ENCODE data around the gene SLC35B2.
A peak's percentile ranks its signal among the peaks of the same experiment; 100 is the strongest.

SLC35B2 gene

GRCh38 chr6:44258921-44259320, 1.6 kb upstream of the SLC35B2 start:
- DNase-seq, result no peak
- intact Hi-C loops (cut with DNase I), result no loop called here

DNA sequence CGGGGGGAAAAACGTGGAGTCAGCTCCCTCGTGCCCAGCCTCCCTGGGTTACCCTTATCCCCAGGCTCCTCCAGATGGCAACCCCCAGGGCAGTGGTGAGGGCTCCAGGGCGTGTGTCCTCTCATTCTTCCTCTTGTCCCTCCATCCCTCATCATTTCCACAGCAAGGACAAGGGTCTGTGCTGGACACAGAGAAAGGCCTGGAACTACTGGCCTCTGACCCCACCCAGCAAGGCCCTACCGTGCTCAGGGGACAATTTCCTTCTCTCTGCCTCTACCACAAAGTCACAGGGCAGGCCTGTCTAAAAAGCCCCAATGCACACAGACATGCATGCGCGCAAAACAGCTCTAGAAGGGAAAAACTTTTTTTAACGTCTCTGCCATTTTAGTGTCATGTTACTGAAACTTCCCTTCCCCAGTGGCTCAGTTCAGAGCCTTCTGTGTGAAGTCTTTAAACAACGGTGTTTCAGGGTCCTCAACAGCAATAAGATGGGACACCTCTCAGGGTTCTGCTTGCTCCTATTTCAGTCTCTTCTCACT, 1.1 kb upstream of the SLC35B2 start:
- intact Hi-C loops (cut with DNase I), result no loop called here
- no peak for DNase-seq

DNA sequence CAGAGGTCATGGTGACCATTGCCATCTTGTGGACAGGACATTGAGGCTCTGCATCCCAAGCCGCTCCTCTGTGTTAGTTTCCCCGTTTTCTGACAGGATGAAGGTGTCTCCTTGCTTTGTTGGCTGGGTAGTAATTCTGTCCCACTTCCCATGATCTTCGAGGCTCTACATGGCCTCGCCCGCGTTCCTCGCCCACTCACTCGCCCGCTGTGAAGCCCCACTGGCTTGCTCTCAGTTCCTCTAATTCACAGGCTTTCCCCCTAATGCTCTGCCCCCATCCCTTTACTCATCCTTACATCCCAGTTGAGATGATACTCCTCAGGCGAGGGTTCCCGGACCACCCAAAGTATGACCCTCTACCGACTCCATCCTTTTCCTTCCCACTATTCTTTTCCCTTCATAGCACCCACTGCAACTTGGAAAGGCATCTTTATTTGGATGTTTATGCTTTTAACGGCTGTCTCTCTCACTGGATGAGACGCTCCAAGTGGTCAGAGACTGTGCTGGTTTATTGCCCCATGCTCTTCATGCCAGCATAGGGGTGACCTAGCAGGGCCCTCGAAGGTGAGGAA, 511 bp upstream of the SLC35B2 start:
- intact Hi-C loops (cut with DNase I), result no loop called here
- DNase-seq, result no peak

- intact Hi-C loops (cut with DNase I), result no loop called here
- no peak for DNase-seq
Measured at GRCh38 chr6:44256775-44257024, 628 bp downstream of the SLC35B2 start.

DNA sequence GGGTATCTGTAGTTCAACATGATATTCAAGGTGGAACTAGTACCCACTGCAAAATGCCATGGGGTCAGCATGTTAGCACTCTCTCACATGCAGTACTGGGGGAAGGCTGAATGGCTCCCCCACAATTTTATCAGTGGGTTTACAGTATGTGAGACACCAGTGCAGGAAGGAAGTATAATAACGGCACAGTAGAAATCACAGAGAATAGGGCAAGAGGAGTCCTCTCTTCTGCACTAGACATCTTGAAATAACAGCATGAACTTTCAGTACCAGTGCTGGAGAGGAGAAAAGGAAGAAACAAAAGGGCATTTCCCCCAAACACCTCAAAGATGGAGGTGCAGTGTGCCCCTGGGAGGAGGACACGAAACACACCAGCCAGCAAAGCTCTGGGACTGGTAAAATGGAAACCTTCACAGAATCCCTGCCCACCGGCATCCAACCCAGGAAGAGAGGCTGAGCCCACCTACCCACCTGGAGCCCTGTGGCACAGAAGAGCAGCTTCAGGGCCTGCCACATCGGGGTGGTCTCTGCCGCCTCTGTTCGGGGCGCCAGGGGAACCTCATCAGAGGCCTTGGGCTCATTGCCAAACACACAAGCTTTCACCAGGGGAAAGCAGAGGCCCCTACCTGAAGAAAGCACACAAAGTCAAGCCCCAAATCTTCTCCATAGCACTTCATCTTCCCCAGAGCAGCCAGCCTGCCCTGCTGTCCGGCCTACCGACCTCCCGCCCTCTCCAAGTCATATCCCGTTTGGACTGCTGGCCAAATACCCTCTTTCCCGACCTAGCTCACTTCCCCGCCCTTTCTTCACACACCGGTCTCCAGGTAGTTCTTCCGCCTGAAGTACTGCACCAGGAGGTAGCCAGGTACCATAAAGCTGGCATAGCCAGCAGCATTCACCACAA, 1.2 kb downstream of the SLC35B2 start:
- no peak for DNase-seq

GRCh38 chr6:44255105-44255808, 2.1 kb downstream of the SLC35B2 start:
- no peak for DNase-seq
- intact Hi-C loops (cut with DNase I), result no loop called here

More for the DNA sequence above, 1.2 kb downstream of the SLC35B2 start:
- intact Hi-C loops (cut with DNase I), result no loop called here

- intact Hi-C loops (cut with DNase I), result no loop called here
- peak in 1 of 42 donors; percentile 61 for DNase-seq
Measured at GRCh38 chr6:44254191-44255104, 2.9 kb downstream of the SLC35B2 start.

DNA sequence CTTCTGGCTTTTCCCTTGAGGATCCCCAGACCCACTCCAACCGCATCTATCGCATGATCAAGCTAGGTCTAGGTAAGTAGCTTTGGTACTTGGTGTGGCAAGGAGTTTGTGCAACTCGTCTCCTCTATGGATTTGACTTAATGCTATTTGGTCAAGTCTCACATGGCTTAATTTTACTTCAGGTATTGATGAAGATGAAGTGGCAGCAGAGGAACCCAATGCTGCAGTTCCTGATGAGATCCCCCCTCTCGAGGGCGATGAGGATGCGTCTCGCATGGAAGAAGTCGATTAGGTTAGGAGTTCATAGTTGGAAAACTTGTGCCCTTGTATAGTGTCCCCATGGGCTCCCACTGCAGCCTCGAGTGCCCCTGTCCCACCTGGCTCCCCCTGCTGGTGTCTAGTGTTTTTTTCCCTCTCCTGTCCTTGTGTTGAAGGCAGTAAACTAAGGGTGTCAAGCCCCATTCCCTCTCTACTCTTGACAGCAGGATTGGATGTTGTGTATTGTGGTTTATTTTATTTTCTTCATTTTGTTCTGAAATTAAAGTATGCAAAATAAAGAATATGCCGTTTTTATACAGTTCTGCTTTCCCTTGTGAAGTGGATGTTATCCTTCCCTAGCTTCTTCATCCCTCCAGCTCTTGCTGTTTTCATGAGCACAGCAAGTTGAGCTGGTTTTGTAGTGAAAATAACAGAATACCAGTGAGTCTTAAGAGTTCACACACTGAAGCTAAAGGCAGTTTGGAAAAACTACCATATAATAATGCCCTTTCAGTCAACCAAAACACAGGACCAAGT, 3.8 kb downstream of the SLC35B2 start:
- intact Hi-C loops (cut with DNase I), result no loop called here
- peak in 10 of 42 donors; percentile 32 to 75 (median 51) for DNase-seq

DNA sequence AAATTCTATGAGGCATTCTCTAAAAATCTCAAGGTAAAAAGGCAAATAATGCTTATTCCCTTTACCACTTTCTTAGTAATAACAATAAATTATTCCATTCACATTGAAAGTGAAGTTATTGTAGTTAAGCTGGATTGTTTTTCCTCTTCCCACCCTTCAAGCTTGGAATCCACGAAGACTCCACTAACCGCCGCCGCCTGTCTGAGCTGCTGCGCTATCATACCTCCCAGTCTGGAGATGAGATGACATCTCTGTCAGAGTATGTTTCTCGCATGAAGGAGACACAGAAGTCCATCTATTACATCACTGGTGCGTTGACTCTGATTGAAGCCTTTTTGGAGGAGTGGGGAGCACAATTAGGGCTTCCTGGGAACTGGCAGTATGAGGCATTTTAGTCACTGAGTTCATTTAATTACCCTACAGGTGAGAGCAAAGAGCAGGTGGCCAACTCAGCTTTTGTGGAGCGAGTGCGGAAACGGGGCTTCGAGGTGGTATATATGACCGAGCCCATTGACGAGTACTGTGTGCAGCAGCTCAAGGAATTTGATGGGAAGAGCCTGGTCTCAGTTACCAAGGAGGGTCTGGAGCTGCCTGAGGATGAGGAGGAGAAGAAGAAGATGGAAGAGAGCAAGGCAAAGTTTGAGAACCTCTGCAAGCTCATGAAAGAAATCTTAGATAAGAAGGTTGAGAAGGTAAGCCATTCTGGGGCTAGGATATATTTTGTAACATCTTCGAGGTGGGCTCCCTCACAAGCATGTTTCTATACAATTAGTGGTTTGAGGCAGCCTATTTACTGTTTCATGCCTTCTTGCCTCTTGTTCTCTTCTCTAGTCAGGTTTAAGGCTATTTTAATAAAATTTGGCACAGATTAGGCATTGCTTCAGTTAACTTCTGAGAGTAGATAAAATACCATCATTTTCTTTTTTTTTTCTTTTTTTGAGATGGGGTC, 5.5 kb downstream of the SLC35B2 start:
- intact Hi-C loops (cut with DNase I), result no loop called here
- peak in 1 of 42 donors; percentile 27 for DNase-seq

GRCh38 chr6:44250718-44251123, 6.6 kb downstream of the SLC35B2 start:
- DNase-seq, result no peak
- intact Hi-C loops (cut with DNase I), result no loop called here

DNA sequence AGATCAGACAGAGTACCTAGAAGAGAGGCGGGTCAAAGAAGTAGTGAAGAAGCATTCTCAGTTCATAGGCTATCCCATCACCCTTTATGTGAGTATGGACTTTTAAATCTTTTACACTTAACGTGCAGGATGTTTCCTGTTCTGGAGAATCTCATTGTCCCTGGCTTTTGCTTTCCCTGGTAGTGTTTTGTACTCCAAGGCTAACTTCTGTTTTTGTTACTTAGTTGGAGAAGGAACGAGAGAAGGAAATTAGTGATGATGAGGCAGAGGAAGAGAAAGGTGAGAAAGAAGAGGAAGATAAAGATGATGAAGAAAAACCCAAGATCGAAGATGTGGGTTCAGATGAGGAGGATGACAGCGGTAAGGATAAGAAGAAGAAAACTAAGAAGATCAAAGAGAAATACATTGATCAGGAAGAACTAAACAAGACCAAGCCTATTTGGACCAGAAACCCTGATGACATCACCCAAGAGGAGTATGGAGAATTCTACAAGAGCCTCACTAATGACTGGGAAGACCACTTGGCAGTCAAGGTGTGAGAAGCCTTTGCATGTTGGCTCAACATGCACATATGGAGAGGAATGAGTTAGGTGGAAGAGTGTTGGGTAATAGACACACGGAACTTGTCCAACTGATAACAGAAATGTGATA, 7.1 kb downstream of the SLC35B2 start:
- DNase-seq, result no peak
- intact Hi-C loops (cut with DNase I), result no loop called here

DNA sequence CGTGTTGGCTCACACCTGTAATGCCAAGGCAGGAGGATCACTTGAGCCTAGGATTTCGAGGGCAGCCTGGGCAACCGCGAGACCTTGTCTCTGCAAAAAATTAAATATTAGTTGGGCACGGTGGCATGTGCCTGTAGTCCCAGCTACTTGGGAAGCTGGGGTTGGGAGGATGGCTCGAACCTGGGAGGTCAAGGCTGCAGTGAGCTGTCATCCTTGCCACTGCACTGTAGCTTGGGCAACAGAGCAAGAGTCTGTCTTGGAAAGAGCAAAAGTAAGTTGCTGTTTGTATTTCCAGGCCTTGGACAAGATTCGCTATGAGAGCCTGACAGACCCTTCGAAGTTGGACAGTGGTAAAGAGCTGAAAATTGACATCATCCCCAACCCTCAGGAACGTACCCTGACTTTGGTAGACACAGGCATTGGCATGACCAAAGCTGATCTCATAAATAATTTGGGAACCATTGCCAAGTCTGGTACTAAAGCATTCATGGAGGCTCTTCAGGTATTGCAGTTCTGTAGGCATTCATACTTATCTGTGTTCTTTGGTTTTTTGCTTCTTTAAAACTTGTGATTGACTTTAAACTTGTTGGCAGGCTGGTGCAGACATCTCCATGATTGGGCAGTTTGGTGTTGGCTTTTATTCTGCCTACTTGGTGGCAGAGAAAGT, 8.1 kb downstream of the SLC35B2 start:
- peak in 1 of 42 donors; percentile 29 for DNase-seq
- intact Hi-C loops (cut with DNase I), result no loop called here

DNA sequence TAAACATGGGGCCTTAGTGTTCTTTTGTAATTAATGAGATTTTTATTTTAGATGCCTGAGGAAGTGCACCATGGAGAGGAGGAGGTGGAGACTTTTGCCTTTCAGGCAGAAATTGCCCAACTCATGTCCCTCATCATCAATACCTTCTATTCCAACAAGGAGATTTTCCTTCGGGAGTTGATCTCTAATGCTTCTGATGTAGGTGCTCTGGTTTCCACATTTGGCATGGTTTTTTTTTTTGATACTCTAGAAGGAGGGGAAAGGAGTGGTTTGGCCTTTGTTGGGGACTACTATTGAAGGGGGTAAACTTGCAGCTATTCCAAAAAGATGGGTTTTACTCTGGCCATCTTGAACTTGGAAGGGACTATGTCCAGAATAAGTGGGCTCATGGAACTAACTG, 8.7 kb downstream of the SLC35B2 start:
- intact Hi-C loops (cut with DNase I), result no loop called here
- DNase-seq, result no peak

DNA sequence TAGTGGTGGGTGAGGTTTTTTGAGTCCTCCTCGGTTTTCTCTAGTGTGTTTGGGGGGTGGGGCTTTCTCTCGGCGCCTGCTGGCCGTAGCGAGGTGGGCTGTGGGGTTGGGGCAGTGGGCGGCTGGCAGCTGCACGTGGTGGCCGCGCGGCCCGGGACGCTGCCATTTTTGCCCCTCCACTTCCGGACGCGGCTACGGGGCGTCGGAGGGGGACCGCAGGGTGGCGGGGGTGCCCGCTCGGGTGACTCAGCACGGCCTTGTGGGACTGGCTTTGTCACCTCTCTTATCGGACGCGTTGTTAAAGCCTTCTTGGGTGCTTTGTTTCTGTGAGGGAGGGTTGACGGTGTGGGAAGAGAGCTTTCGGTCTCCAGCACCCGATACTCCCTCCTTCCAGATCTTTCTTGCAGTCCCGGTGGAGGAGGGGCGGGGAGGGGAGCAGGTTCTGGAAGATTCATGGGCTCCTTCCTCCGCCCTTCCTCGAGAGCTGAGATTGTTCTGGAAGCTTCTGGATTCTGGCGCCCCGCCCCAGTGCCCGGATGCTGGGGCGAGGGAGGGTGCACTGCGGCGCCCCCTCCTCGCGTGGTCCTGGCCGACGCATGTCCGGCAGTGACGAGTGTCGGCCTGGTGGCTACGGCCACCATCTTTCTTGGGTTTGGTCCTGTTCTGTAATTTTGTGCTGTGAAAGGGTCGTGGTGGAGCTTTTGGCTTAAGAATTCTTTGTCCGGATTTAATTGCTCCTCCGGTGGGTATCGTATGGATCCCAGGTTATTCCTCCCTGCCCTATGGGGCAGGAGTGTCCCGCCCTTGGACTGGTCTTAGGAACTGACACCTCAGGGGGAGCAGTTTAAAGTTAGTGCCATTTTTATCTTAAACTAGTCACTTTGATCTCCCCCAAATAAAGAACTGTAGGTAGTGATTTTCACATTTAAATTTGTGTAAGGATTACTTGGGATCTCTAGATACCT, 9.7 kb downstream of the SLC35B2 start:
- intact Hi-C loops (cut with DNase I), result no loop called here
- DNase-seq, result peak in 41 of 42 donors; percentile 41 to 88 (median 74)
